Suprapubic skin (tissue), 4 donors: Measurements from ENCODE around the gene ARHGAP6.

Experiments
- CTCF ChIP-seq, 2 donors: fragments of 200-600 bp in 1 of 2; fragments of 450-650 bp in 1 of 2; sonication (generic) in 1 of 2; IDR thresholded peaks; one replicate each; pipeline ENCODE4 v1.5.1; 2016 to 2019; ENCODE audit warnings: antibody characterized with exemption in 2 of 2, mild to moderate bottlenecking in 1 of 2, moderate library complexity in 1 of 2
- EP300 ChIP-seq: sonication (generic); formaldehyde crosslinking; IDR thresholded peaks from one replicate; pipeline ENCODE4 v1.6.1; 2017; ENCODE audit warnings: antibody characterized with exemption
- POLR2A ChIP-seq, 2 donors: fragments of 450-650 bp; IDR thresholded peaks; one replicate each; pipeline ENCODE4 v1.6.1; 2017; ENCODE audit warnings: antibody characterized with exemption in 2 of 2, mild to moderate bottlenecking in 2 of 2, moderate library complexity in 2 of 2
- POLR2AphosphoS5 ChIP-seq, 3 donors: sonication (generic); formaldehyde crosslinking; IDR thresholded peaks; one replicate each; pipeline ENCODE4 v1.6.1; 2017; ENCODE audit warnings: antibody characterized with exemption in 3 of 3

- TF ChIP-seq CTCF (IDR thresholded peaks at IDR 0.05) (no peak), POLR2A (IDR thresholded peaks at IDR 0.05) (no peak), POLR2AphosphoS5 (IDR thresholded peaks at IDR 0.05) (no peak), EP300 (no peak)
Measured at GRCh38 chrX:11257290-11257689, 408.4 kb downstream of the ARHGAP6 start.
